HFF-Myc (cell line): ENCODE data around the gene JPT2.

ENCODE experiments used
- DNase-seq: peaks from one replicate; pipeline ENCODE4 v3.0.0-alpha.2; 2011; ENCODE audit warnings: low read depth; ENCODE audit errors: extremely low read depth
- H3K4me3 ChIP-seq: replicated peaks from 2 replicates; pipeline ENCODE4 v1.5.1; 2011; ENCODE audit warnings: low read depth, mild to moderate bottlenecking, control low read depth, low read length
- TF ChIP-seq, protein P1 (sequence below): IDR thresholded peaks from 2 replicates; pipeline ENCODE4 v1.5.1; 2012; ENCODE audit warnings: mild to moderate bottlenecking, low read depth, low read length, control low read depth; ENCODE audit errors: missing control alignments

The JPT2 gene

DNA sequence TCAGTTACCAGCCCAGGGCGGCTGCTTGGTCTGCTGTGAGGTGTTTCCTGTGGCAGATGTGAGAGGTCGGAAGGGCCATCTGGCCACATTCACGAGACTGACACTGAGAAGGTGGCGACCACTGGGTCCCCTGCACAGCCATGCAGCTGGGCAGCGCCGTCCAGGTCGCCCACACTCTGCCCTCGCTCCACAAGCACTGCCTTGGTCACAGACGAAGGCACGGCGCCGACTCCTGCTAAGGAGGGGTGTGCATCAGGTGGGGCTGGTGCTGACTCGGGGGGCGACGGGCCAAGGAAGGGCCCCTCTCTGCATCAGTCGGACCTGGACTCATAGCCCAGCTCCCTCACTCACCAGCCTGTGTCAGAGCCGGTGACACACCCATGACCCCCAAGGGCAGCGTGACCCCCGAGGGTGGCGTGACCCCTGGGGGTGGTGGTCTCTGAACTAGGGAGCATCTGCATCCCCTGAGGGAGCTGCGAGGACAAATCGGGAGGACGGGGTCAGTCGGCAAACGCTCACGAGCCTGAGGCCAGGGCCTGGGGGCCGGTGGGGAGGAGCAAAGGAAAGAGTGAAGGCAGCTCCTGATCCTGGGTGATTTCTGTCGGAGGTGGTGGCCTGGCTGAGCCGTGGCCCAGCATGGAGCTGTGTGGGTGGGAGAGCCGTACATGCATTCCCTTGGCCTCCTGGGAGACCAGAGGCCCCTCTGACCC is 62.9 kb downstream of the JPT2 start:
- no peak overlapping the region for H3K4me3 ChIP-seq
- no peak for DNase-seq
- TF ChIP-seq, protein P1, sequence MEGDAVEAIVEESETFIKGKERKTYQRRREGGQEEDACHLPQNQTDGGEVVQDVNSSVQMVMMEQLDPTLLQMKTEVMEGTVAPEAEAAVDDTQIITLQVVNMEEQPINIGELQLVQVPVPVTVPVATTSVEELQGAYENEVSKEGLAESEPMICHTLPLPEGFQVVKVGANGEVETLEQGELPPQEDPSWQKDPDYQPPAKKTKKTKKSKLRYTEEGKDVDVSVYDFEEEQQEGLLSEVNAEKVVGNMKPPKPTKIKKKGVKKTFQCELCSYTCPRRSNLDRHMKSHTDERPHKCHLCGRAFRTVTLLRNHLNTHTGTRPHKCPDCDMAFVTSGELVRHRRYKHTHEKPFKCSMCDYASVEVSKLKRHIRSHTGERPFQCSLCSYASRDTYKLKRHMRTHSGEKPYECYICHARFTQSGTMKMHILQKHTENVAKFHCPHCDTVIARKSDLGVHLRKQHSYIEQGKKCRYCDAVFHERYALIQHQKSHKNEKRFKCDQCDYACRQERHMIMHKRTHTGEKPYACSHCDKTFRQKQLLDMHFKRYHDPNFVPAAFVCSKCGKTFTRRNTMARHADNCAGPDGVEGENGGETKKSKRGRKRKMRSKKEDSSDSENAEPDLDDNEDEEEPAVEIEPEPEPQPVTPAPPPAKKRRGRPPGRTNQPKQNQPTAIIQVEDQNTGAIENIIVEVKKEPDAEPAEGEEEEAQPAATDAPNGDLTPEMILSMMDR = no peak

- H3K4me3 ChIP-seq = no peak overlapping the region
These were observed 63.6 kb downstream of the JPT2 start for GRCh38 chr16:1741553-1742165.

DNA sequence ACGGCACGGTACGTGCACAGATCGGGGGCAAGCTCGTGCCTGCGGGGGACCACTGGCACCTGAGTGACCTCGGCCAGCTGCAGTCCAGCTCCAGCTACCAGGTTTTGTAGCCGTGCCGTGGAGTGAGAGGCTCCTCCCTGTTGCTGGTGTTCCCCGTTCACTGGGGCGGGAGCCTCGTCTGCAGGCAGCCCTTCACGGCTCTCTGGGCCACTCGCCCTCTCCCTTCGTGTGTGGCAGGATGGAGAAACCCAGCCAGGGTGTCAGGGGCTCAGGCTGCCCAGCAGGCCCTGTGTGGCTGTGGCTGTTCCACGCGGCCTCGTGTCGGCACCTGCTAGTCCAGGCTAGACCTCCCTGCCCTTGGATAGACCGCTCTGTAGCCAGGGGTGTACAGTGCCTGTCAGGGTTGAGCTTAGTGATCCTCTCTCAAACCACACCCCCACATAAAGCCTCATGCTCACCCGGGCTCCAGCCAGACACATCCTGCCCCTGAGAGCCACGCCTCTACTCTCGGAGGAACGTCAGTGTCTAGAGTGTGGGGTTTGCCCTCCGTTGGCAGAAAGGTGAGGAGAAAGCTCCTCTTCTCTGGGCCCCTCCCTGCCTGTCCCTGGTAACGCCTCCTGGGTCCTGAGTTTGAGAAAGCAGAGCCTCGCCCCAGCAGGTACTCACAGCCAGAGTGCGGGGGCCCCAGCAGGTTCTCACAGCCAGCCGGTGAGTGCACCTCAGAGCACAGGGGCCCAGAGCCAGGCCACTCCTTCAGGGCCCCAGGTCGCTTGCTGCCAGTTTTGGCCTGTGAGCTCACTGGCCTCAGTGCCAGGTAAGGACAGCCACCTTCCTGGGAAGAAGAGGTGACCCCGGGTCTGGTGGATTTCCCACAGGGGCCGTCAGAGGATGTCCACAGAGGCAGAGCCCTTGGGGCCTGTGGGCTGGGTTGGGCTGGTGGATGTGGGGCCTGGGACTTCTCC is 65.6 kb downstream of the JPT2 start:
- no peak for DNase-seq
- TF ChIP-seq, protein P1 = no peak
- no peak overlapping the region for H3K4me3 ChIP-seq

More at GRCh38 chr16:1741553-1742165, 63.6 kb downstream of the JPT2 start:
- TF ChIP-seq, protein P1 = no peak
- DNase-seq = no peak

DNA sequence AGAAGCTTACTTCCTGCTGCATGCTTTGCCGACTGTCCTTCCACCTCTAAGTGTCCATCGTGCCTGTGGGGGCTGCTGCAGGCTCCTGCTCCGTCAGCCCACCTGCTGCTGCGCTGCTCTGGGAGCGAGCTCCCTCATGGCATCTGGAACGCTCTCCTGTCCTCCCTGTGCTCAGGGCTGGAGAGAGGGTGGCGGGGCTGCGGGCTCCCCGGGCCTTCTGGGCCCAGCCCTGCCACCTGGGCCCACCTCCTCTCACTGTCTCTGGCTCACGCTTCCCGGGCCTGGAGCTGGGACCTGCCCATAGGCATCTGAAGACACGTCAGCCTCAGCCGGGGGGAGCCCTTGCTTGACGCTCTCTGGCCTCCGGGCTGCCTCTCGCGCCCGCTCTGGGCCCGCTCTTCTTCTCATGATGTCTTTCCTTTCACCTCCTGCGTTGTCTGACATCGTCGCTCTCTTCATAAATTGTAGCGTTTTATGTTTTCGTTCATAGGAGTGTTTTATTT is 66.3 kb downstream of the JPT2 start:
- H3K4me3 ChIP-seq = no peak overlapping the region
- DNase-seq = no peak
- TF ChIP-seq, protein P1 = no peak

DNA sequence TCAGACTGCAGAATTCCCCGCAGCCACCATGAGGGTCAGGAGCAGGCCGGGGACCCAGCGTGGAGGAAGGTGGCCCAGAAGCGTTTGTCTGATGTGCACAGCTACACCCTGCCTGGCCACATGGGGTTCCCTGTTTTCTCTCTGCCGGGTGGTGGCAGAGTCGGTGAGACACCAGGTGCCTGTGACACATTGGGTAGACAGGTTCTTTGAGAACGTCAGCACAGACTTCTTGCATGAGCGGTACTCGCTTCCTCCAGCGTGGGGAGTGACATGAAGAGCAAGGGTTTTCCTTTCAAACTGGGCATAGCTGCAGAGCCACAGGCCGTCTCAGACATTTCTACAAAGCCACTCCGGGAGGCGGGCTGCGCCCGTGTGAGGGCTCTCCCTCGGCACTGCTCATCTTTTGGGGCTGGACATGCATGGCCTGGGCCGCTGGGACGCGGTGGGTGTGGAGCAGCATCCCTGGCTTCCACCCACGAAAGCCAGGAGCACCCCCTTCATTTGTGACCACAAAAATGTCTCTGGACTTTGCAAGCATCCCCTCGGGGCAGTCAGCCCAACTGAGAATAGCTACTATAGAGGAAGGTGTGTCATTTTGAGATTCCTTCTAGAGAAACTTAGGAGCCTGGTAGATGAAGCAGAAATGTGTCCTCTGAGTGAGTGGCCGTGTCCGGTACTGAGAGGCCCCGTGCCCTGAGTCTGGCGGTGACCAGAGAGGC is 67.3 kb downstream of the JPT2 start:
- H3K4me3 ChIP-seq = no peak overlapping the region
- TF ChIP-seq, protein P1 = no peak
- DNase-seq = no peak
